NCI-H2196 treated with DMSO at 0.1 percent for 48 hours (cell line): ENCODE results near the gene F8.

Experiments used
- DNase-seq: peaks from one replicate; lab custom pipeline; 2025; ENCODE audit not compliant: unreplicated experiment; lab: John Stamatoyannopoulos, UW

F8 gene

DNA sequence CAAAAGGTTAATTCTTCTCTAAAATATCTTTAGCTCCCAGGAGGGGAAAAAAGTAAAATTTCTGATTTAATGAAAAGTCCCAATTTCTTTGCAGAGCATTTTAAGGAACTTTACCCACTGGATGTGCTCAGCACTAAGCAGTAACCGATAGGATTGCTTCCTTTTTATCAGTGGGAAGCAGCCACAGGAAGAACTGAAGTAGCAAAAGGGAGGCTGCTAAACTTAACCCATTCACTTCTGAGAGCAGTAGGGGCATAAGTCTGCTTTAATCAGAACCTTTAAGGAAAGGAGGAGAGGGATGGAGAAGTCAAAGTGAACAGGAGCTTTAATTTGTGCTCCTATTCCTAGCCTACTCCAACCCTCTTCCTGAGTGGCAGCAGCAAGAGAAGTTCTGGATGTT lies at the start of gene F8:
TSS of gene F8 (minus strand) at position 139 of the 400 bp plus-strand sequence. CDS start 171 bp downstream, outside the sequence.
- DNase-seq: no peak

DNA sequence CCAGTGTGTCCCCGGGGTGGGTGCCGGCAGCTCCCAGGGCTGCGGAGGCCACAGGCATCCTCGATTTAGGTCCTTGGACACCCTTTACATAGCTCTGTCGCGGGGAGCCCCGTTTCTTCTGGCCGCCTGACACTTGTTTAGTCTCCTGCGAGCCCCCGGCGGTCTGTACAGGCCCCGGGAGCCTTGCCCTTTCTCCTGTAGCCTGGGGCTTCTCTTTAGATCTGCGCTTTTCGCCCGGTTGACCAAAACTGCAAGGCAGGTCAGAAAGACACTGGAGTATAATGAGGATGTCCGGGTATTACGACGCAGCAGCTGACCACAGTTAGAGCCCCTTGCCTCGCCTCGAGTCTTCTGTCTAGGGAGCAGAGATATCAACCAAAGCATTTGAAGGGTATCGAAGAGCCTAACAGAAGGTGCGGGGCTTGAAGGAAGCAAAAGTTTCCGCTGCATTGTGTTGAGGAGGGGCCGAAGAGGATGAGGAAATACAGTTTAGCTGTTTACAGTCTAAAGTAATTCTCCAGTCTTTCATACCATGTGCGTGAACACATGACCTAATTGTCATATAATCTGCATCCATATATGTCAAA lies 49.3 kb upstream of the F8 start:
- no peak for DNase-seq

DNA sequence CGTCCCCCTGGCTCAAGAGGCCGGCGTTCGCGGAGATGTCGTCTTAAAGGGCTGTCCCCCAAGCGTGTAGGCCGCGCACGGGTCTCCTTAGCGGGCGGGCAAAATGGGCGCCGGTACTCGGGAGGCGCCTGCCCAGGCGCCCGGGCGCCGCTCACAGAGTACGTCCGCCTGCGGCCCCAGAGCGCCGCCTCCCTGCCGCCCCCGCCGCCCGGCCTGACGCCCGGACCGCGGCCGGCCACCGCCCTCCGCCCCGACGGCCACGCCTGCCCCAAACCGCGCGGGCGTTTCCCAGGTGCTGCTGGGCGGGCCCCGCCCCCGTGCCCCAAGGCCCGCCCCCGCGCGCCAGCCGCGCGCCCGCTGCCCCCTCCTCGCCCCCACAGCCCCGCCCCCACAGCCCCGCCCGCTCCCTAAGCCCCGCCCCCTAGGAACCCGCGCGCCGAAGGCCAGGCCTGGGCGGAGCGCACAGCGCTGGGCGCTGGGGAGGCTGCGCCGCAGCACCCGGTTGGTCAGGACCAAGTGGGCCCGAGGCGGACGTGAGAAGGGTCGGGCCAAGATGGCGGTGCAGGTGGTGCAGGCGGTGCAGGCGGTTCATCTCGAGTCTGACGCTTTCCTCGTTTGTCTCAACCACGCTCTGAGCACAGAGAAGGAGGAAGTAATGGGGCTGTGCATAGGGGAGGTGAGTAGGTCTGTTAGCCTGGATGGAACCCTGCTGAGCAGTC lies 48.6 kb upstream of the F8 start, which contains the start of the genes BRCC3, CMC4 and MTCP1:
TSS of gene BRCC3 (plus strand) at position 534 of the 719 bp plus-strand sequence. CDS start at position 554, 20 bp downstream.
TSS of gene CMC4 (minus strand) at position 162 of the 719 bp plus-strand sequence. CDS start 7,113 bp downstream, outside the sequence.
TSS of gene MTCP1 (minus strand) at position 162 of the 719 bp plus-strand sequence. CDS start 5,126 bp downstream, outside the sequence.
- DNase-seq: peak; percentile 90

DNA sequence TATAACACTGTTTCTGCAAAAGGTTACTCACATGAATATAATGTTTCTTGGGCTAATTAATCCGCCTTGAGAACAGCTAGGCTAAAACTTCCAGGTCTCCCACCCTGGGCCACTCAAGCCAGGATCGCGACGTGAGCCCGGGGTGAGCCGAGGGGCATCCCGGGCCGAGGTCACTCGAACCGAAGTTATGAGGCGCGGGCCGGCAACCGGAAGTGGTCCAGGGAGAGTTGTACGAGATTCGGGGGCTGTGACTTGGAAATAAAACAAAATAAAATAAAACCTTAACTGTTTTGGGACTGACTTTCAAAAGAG lies 48.1 kb upstream of the F8 start:
- DNase-seq: no peak

DNA sequence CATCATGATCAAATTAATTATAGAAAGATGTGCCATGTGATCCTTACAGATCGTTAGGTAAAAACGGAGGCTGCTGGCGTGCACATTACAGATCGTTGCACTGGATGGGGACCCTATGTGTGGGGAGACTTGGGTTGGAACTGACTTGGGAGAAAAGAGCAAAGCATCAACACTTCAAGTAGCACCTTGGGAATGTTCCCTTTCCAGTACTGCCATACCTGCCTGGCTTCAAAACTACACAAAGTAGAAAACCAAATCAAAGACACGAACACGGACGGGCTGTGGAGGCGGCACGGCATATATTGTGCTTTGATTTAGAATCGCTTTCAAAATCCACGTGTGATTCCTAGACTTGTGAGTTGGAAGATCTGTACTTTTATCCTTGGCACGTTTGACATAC lies 47.5 kb upstream of the F8 start:
- DNase-seq: no peak

DNA sequence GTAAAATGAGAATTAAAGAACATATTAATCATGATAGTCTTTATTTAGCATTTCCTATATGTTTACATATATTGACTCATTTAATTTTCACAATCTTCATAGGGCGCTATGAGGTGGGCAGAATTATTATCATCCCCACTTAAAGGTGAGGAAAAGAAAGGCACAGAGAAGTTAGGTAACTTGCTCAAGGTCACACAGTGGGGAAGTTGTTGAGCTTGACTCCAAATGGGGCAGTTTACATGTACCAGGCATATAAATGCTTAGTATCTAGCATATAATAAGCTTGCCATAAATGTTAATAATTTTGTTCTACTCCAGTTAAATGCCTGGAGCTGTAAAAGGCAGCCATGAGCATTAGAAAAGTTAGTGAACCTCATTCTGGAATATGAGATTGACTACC lies 46.9 kb upstream of the F8 start:
- no peak for DNase-seq

DNA sequence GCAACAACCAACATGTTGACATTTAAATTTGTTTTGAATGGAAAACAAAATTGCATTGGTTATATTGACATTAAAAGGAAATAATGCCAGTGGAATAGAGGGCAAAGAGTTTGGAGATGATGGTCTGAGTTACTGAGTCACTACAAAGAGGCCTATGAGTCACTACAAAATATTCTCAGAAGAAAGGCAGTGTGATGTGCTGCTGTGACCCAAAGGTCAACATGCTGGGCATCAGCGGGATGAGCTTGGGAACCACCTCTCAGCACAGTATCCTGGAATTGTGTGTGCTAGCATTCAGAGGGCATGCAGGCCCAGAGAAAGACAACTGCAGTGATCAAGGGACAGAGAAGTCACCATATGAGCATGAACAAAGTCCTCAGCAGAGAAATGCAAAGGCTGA lies 45.6 kb upstream of the F8 start:
- DNase-seq: no peak

DNA sequence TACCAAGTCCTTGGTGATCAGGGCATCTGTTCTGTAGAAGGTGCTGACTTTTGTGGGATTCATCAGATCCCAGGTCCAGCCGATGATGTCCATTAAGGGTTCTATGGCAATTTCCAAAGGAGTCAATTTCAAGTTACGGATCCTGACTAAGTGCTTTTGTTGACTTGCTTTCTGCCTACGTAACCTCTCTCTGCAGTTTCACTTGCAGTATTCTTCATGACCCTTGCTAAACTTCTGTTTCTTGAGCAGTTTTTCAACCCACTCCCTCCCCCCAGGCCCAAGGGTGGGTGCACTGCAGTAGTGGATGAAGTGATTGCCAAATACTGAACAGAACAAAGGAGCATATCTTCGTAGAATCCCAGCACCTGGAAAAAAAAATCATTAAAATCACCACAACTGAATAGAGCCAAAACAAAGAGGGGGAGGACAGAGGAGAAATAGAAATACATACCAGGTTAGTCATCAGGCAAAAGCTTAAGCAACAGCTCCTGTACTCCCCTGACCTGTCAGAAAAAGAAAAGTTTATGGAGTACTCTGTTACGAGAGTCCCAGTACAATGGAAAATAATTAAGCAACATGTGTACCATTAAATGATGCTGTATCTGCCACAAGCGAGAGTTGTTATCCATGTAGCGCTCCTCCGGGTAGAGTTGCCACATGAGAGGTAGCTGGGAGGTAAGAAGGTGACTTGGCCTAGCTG lies 42.7 kb upstream of the F8 start:
- no peak for DNase-seq

DNA sequence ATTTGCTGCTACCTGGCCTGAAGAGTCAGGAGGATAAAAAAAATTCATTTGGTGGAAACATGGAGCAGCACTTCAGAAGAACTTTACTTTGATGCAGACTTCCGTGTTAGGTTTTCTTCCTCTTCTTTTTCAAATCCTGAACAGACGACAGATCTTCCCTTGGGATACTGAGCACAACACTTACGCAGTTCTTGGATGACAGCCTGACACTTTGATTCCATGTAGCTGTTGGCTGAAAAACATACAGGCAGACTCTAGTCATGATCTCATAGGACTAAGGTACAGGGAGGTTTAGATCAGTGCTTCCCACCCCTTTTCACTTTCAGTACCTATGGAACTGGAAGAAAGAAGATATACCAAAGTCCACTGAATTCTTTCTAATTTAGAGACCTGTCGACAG lies 39.2 kb upstream of the F8 start:
- DNase-seq: no peak

DNA sequence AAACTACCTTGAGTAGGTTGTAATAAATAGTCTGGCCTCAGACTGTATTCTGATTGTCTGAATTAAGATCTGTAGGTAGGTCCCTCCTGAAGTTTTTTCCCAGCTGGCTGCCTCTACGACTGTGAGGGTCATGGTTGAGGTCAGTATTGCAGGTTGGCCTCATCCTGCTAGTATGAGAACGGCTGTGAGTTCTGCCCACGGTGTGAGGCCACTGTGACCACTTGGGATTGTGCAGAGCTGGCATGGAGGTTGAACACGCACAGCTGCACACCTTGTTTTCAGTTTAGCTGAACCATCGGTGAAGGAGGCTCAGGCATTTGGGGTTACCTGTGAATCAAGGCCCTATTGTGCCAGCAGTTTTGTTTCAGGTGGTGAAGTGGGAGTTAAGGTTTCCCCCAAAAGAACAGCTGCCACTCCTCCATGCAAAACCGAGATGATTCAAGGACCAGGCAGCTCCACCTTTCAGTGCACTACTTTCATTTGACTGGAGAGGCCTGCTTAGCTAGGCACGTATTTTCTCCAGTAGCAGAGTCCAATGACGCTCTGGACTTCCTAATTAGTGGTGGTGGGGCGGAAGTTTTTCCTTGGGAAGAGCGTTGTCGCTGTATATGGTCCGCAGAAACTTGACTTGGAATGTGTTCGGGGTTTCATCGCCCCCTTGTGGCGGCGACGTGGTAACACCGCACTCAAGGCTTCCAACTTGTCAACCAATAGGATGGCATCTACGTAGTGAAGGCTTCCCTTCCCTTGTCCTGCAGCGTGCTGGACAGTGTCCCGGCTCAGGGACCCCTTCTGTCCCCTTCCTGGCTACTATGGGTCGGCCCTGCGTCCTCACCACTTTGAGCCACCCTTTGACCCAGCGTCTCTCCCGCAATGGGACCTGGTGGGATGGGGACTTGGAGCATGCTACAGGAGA lies 34.6 kb upstream of the F8 start:
- no peak for DNase-seq

DNA sequence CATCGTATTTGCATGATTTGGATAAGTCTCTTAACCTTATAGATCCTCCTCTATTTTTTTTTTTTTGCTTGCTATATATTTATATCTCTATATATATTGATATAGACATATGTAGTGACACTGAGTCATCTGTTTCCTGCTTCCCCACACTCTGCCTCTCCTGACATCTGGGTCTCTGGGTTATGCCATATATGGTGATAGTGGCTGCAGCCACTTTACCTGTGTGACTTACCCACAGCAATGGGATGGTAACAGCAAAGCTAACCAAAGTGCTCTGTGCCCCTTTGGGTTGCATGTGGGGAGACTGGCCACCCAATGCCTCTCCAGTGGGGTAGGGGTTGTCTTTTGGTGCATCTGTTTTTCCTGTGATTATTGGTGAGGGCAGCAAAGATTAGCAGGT lies 33.9 kb upstream of the F8 start:
- no peak for DNase-seq

DNA sequence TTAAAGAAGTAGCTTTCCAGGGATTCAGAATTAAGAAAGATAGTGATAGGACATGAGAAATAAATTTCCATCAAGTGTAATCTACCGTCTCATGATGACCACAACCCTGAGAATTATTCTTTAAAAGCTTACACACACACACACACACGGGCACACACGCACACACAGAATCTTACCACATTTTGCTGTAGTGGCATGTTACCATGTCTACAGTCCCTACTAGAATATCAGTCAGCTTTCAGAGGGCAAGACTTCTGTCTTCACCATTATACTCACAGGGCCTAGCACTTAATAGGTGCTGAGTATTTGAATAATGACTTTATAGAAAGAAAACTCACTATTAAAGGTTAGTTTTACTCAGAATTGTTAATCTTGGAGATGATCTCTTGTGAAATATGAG lies 33.0 kb upstream of the F8 start:
- no peak for DNase-seq

DNA sequence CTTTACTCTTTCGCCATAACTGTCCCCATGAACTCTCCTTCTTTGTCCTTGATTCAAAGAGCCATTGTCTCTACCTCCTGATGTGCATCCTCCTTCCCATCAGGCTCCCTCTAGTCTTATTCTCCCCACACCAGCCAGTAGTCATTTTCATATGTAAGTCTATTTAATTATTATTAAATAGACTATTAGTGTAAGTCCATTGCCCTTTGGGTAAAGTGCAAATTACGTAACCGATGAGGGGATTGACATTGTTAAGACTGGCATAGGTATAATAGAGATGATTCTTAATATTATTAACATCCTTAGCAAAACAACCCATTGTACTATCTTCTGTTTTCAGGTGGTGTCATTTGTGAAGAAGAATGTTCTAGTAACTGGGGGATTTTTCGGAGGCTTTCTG lies 31.7 kb upstream of the F8 start:
- no peak for DNase-seq

DNA sequence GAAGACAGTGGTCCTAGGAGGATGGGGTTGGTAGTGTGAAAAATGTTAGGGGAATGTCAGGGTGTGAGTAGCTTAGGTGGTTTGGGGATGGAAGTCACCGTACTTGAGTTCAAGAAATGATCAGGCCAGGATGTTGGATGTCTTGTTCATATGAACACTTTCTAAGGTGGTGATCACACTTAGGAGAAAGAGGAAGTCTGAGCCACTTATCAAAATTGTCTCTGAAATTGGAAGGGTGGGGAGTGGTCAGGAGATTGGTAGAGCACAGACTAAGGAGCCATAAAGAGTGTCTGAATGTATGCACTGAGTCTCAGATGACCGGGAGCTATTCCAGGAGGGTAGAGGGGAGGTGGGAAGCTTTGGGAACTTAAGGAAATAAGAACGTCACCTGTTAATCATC lies 31.1 kb upstream of the F8 start:
- no peak for DNase-seq

DNA sequence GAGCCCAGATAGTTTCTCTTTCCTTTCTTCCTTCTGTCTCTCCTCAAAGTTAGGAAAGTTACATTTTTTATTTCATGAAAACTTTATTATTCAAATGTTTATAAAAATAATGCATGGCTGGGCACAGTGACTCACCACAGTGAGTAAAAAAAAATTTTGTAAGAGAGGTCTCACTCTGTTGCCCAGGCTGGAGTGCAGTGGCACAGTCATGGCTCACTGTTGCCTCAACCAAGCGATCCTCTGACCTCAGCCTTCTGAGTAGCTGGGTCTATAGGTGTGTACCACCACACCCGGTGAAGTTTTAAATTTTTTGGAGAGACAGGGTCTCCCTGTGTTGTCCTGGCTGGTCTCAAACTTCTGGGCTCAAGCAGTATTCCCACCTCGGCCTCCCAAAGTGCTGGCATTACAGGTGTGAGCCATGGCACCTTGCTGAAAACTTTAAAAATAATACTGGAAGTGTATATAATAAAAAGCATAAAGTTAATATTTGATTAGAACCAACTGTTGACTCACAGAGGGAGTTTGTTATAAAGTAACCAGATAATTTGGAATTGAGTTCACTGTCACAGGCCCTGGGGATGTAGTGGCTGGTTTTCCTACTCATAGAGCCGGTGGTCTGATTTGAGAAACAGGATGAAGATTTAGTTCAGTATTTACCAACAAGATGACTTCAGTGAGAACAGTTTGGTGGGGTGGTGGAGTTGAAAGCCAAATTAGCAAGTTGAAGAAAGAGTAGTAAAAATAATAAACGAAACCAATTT lies 30.4 kb upstream of the F8 start:
- no peak for DNase-seq

DNA sequence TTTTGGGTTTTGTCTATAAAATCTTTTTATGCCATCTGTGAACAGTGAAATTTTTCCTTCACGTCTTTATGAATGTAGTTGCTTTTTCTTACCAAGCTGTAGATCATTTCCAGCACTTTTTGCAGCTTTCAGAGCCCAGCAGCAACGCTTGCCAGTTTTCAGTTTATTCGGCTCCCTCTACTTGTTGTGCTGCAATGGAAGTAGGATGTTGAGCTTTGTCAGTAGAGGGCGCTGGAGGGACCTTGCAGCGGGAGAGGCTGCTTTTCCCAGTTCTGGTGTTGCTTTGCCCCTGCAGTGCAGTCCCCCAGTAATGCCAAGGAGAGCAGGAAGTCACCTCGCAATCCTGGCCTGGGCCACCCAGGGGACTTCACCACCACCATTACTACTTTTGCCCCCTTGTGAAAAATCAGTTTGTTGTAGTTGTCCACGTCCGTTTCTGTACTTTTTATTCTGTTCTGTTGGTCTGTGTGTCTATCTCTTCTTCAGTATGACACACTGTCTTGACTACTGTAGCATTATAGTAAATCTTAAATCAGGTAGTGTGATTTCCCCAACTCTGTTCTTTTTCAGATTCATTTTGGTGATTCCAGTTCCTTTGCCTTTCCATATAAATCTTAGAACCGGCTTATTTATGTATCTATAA lies 26.6 kb upstream of the F8 start:
- DNase-seq: no peak

DNA sequence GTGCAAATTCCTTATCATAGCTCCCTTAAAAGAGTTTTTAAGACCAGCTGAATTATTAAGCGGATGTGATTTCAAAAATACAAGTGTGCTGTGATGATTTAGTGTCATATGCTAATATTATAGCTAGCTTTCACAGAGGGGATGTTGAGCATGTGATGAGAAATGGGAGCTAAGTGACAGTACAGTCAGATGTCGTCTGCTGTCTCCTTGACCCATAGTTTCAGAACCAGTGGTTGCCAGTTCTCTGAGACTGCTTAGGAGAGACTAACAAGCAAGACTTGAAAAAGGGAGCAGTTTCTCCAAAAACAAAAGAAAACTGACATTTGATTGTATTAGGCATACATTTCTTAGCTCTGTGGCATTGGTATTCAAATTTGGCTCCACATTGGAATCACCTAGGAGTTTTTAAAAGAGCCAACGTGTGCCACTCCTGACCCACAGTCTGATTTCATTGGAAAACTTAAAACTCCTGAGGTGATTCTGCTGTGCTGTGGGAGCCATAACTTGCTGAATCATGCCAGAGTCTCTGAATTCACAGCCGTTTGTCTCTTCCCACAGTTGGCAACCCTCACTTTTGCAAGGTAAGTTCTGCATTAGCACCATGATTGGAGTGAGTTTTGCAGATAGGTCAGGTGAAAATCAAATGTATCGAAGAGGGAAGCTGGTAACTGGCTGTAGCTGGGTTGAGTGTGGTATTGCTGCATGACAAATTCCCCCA lies 24.4 kb upstream of the F8 start:
- no peak for DNase-seq

DNA sequence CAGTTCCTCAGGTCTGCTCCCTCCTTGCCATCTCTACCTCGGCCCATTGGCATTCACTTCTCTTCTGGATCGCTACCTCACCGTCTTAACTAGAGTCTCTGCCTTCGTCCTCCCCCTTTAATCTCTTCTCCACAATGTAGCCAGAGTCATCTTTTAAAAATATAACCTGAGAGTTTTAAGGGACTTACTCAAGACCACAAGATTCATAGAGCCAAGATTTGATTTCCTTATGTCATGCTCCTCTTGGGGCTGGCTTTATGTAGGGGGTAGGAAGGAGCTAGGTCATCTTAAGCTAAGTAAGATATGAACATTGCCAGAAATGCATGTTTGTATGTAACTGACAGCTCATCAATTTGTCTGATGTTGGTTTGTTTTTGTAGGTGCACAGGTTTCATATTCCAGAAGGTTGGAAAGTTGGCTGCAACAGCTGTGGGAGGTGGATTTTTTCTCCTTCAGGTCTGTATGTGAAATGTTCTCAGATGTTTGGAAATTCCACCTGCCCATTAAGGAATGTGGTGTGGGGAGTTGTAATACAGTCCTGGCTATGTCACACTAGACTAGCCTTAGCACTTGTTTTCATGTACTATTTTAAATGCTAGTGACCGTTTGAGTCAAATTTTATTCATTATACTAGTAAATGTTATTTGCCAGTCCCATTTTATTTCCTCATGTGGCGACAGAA lies 23.7 kb upstream of the F8 start:
- no peak for DNase-seq

DNA sequence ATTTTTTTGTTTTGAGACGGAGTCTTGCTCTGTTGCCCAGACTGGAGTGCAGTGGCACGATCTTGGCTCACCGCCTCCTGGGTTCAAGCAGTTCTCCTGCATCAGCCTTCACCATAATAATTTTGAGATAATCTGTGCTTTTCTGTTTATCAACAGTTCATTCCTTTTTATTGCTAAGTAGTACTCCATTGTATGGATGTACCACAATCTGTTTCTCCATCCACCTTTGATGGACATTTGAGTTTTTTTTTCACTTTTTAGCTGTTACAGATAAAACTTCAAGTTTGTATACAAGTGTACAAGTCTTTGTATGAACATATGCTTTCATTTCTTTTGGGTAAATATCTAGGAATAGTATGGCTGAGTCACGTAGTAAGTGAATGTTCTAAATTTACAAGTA lies 13.2 kb upstream of the F8 start:
- no peak for DNase-seq
